Measurements from ENCODE around the gene ABCD3. TPM values are rescaled to one million over a fixed set of nuclear protein-coding genes. Genes with fewer than 3 reads are reported as not detected.
A peak's percentile ranks its signal among the peaks of the same experiment; 100 is the strongest.

ABCD3 gene
- total and polyA plus RNA-seq, 2 of the 13 experiments (the other 11 are each of a cell fraction or from before 2014, with no cell fraction given) = 27.5 to 166 TPM

DNA sequence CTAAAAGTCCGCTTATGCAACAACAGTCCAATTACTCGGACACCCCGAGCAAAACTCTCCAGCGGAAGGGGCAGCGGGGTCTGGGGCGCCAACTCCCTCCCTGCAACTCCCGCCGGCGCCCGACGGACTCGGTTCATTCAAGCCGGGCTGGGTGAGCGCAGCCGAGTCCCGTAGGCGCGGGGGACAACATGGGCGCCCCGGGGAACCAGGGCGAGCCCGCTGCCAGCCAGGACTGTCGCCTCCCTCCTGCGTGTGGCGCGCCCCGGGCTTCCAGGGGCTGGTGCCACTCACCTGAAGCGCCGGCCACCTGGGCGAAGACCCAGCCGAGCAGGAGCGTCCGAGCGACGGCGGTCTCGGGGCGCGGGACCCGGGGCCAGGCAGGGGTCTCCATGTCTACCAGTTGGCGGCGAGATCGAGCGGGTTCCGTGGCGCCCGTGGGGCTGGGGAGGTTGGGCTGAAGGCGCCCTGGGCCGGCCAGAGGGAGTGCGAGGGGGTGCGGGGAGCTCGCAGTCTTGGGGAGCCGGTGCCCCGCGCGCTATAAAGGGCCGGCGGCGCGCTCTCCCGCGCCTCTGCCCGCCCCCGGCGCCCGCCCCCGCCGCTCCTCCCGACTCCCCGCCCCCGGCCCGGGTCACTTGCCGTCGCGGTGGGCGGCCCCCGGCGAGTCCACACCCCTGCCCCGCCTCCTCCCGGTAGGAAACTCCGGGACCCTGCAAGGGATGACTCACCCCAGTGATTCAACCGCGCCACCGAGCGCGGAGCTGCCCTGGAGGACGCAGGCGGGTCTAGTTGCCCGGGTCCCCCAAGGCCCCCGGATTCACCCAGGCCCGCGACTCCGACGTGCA lies 123.3 kb downstream of the ABCD3 start, which contains the start of gene F3 (continued):
- TF ChIP-seq, protein P1, sequence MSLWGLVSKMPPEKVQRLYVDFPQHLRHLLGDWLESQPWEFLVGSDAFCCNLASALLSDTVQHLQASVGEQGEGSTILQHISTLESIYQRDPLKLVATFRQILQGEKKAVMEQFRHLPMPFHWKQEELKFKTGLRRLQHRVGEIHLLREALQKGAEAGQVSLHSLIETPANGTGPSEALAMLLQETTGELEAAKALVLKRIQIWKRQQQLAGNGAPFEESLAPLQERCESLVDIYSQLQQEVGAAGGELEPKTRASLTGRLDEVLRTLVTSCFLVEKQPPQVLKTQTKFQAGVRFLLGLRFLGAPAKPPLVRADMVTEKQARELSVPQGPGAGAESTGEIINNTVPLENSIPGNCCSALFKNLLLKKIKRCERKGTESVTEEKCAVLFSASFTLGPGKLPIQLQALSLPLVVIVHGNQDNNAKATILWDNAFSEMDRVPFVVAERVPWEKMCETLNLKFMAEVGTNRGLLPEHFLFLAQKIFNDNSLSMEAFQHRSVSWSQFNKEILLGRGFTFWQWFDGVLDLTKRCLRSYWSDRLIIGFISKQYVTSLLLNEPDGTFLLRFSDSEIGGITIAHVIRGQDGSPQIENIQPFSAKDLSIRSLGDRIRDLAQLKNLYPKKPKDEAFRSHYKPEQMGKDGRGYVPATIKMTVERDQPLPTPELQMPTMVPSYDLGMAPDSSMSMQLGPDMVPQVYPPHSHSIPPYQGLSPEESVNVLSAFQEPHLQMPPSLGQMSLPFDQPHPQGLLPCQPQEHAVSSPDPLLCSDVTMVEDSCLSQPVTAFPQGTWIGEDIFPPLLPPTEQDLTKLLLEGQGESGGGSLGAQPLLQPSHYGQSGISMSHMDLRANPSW (CRISPR knock-in tag; IDR thresholded peaks at IDR 0.05; ENCODE audit: borderline replicate concordance) = no peak
- TF ChIP-seq, protein P2, sequence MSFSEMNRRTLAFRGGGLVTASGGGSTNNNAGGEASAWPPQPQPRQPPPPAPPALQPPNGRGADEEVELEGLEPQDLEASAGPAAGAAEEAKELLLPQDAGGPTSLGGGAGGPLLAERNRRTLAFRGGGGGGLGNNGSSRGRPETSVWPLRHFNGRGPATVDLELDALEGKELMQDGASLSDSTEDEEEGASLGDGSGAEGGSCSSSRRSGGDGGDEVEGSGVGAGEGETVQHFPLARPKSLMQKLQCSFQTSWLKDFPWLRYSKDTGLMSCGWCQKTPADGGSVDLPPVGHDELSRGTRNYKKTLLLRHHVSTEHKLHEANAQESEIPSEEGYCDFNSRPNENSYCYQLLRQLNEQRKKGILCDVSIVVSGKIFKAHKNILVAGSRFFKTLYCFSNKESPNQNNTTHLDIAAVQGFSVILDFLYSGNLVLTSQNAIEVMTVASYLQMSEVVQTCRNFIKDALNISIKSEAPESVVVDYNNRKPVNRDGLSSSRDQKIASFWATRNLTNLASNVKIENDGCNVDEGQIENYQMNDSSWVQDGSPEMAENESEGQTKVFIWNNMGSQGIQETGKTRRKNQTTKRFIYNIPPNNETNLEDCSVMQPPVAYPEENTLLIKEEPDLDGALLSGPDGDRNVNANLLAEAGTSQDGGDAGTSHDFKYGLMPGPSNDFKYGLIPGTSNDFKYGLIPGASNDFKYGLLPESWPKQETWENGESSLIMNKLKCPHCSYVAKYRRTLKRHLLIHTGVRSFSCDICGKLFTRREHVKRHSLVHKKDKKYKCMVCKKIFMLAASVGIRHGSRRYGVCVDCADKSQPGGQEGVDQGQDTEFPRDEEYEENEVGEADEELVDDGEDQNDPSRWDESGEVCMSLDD (CRISPR knock-in tag; IDR thresholded peaks at IDR 0.05; ENCODE audit: borderline replicate concordance) = peak; percentile 22; the same call in 1 of the 2 replicates
- no peak for TF ChIP-seq DMAP1 (CRISPR knock-in tag; IDR thresholded peaks at IDR 0.05)
- no peak for TF ChIP-seq ZNF841 (CRISPR knock-in tag; IDR thresholded peaks at IDR 0.05; ENCODE audit: borderline replicate concordance)
- TF ChIP-seq THAP7 (CRISPR knock-in tag; IDR thresholded peaks at IDR 0.05) = no peak
- no peak for TF ChIP-seq NFE2L2 (IDR thresholded peaks at IDR 0.05; ENCODE audit: low read length)
- TF ChIP-seq KAT7 (CRISPR knock-in tag; IDR thresholded peaks at IDR 0.05; ENCODE audit: borderline replicate concordance) = no peak
- peak; percentile 69; the same call in 1 of the 2 replicates for TF ChIP-seq ZNF292 (CRISPR knock-in tag; IDR thresholded peaks at IDR 0.05; ENCODE audit: borderline replicate concordance, low read depth)
- TF ChIP-seq ZNF414 (CRISPR knock-in tag; IDR thresholded peaks at IDR 0.05) = peak; percentile 29; the same call in 1 of the 2 replicates
- TF ChIP-seq ARNT (IDR thresholded peaks at IDR 0.05) = no peak
- TF ChIP-seq TAF1 (CRISPR knock-in tag; IDR thresholded peaks at IDR 0.05) = peak; percentile 38; the same call in 1 of the 2 replicates
- peak; percentile 62 for TF ChIP-seq ASH2L (IDR thresholded peaks at IDR 0.05; ENCODE audit: insufficient read length, low read depth, low read length)
- TF ChIP-seq, protein P3, sequence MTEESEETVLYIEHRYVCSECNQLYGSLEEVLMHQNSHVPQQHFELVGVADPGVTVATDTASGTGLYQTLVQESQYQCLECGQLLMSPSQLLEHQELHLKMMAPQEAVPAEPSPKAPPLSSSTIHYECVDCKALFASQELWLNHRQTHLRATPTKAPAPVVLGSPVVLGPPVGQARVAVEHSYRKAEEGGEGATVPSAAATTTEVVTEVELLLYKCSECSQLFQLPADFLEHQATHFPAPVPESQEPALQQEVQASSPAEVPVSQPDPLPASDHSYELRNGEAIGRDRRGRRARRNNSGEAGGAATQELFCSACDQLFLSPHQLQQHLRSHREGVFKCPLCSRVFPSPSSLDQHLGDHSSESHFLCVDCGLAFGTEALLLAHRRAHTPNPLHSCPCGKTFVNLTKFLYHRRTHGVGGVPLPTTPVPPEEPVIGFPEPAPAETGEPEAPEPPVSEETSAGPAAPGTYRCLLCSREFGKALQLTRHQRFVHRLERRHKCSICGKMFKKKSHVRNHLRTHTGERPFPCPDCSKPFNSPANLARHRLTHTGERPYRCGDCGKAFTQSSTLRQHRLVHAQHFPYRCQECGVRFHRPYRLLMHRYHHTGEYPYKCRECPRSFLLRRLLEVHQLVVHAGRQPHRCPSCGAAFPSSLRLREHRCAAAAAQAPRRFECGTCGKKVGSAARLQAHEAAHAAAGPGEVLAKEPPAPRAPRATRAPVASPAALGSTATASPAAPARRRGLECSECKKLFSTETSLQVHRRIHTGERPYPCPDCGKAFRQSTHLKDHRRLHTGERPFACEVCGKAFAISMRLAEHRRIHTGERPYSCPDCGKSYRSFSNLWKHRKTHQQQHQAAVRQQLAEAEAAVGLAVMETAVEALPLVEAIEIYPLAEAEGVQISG (CRISPR knock-in tag; IDR thresholded peaks at IDR 0.05) = peak; percentile 13; the same call in 1 of the 2 replicates
- TF ChIP-seq ZBTB33 (CRISPR knock-in tag; IDR thresholded peaks at IDR 0.05) = no peak

Measured in HepG2 (cell line).